ACC112 (cell line): ENCODE results near the gene HAPLN1.

Experiments used
- H2AFZ ChIP-seq: fragments of 200-600 bp; sonication (generic); one replicate; pipeline ENCODE4 v1.6.0; 2017; ENCODE audit warnings: antibody characterized with exemption, low read length; ENCODE audit not compliant: unreplicated experiment
- H3K27ac ChIP-seq: fragments of 200-600 bp; sonication (generic); 2 replicates; pipeline ENCODE4 v1.5.1; 2014; ENCODE audit warnings: low read depth, mild to moderate bottlenecking, antibody characterized with exemption, low read length, moderate library complexity
- H3K27me3 ChIP-seq: fragments of 200-600 bp; sonication (generic); 2 replicates; pipeline ENCODE4 v1.6.1; 2014; ENCODE audit warnings: mild to moderate bottlenecking, antibody characterized with exemption, low read length, moderate library complexity, mixed read lengths; ENCODE audit not compliant: insufficient read depth
- H3K36me3 ChIP-seq: fragments of 200-600 bp; sonication (generic); 2 replicates; pipeline ENCODE4 v1.6.1; 2016; ENCODE audit warnings: mild to moderate bottlenecking, antibody characterized with exemption, low read length, moderate library complexity, mixed read lengths; ENCODE audit not compliant: insufficient read depth
- H3K4me1 ChIP-seq: fragments of 200-600 bp; sonication (generic); one replicate; pipeline ENCODE4 v1.6.1; 2016; ENCODE audit warnings: low read length, mixed read lengths; ENCODE audit not compliant: insufficient read depth, unreplicated experiment, control insufficient read depth
- H3K4me3 ChIP-seq: fragments of 200-600 bp; sonication (generic); 2 replicates; pipeline ENCODE4 v1.5.1; 2014; ENCODE audit warnings: mild to moderate bottlenecking, low read depth, low read length
- H3K79me2 ChIP-seq: fragments of 200-600 bp; sonication (generic); one replicate; pipeline ENCODE4 v1.6.0; 2016; ENCODE audit warnings: low read length; ENCODE audit not compliant: control insufficient read depth, unreplicated experiment, insufficient read depth

Gene HAPLN1

GRCh38 chr5:83718195-83718825 lies 2.3 kb downstream of the HAPLN1 start:
- Histone ChIP-seq H3K27me3 (no peaks in the 10 kb centered on the region), H3K79me2 (no peaks in the 10 kb centered on the region), H3K36me3 (no peaks in the 10 kb centered on the region), H3K4me3 (no peak overlapping the region), H3K27ac (no peak overlapping the region), H3K4me1 (no peaks in the 10 kb centered on the region), H2AFZ (no peak overlapping the region)

DNA sequence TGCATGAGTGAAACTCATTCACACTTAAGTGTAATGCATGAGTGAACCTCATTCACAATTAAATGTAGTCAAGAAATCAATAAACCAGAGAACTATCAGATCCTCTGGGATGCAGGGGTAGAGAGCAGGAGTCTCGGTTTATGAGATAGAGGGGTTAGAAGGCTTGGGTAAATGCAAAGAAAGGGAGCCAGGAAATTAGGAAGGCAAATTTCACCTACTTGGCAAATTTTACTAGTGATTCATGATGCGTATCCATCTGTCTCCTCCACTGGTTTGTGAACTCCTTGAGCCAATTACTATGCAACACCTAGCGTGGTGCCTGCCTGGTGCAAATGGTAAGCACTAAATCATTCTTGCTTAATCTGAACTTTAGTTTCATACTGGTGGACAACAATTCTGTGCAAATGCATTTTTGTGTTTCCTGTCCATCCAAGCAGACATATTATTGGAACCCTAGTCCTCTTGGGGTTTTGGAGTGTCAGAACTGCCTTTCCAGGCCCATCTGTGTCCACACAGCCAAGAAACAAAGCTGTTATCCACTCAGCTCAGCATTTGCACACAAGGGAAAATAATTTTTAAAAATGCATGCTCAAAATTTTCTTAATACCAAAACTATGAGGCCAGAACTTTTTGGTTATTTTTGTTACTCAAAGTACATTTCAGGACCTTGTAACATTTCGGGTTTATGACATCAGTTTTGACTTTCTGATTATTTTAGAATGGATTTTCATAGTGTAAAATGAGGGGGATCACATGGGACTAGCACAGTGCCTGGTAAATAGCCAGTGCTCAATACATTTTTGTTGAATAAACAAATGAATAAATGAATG lies 5.2 kb downstream of the HAPLN1 start:
- Histone ChIP-seq H3K79me2 (no peaks in the 10 kb centered on the region), H3K4me3 (no peak overlapping the region), H3K36me3 (no peaks in the 10 kb centered on the region), H3K27me3 (no peaks in the 10 kb centered on the region), H3K4me1 (no peaks in the 10 kb centered on the region), H3K27ac (no peak overlapping the region), H2AFZ (no peak overlapping the region)

GRCh38 chr5:83714810-83715209 lies 5.8 kb downstream of the HAPLN1 start:
- H3K4me1 ChIP-seq: no peaks in the 10 kb centered on the region
- peaks cover 5% of the 10 kb centered on the region; the same call in 1 of the 2 replicates for H3K27me3 ChIP-seq
- H3K79me2 ChIP-seq: no peaks in the 10 kb centered on the region
- H3K36me3 ChIP-seq: no peaks in the 10 kb centered on the region
- no peak overlapping the region for H2AFZ ChIP-seq
- H3K4me3 ChIP-seq: no peak overlapping the region
- H3K27ac ChIP-seq: no peak overlapping the region

DNA sequence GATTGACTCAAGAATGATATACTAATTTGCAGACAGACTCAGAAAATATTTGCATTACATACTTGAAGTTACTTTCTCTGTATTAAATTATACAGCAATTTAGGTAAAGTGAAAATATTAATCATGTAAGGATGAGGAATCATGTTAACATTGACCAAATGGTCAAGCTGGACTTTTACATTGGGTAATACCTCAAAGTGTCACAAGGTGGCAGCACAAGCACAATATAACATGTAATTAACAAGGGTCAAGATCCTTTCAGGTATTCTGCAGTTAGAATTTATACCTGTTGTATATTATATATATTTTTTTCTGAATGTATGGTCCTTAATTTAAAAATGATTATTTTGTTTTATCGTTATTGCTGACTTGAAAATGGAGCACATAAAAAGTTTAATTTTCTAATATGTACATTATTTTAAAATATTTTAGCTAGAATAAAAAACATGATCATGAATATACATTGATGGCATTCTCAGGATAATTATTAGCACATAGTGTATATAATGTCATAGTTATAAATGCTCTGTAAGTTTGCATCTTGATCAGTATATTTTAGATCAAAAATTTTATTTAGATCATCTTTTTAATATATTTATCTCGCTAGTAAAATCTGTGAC lies 8.6 kb downstream of the HAPLN1 start:
- Histone ChIP-seq H3K27me3 (peaks cover 7% of the 10 kb centered on the region; the same call in 1 of the 2 replicates), H2AFZ (no peak overlapping the region), H3K4me1 (no peaks in the 10 kb centered on the region), H3K4me3 (no peak overlapping the region), H3K27ac (no peak overlapping the region), H3K36me3 (no peaks in the 10 kb centered on the region), H3K79me2 (no peaks in the 10 kb centered on the region)

DNA sequence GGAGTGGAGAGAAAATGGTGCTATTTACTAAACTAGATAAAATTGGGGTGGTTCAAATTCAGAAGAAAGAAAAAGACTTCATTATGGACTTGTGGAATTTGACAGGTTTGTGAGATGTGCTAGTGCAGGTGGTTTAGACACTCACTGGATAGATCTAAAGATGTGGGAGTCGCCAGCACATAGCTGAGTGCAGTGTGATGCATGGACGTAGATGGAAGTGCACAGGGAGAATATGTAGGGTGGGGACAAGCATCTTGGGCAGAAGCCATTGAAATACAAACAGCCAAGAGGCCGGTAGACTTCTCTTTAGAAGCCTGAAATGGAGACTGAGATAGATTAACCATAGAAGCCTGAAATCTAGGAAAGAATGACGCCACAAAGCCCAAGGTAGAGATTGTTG lies 10.7 kb downstream of the HAPLN1 start:
- no peak overlapping the region for H3K27ac ChIP-seq
- H3K4me3 ChIP-seq: no peak overlapping the region
- H3K36me3 ChIP-seq: no peaks in the 10 kb centered on the region
- H2AFZ ChIP-seq: no peak overlapping the region
- H3K4me1 ChIP-seq: no peaks in the 10 kb centered on the region
- H3K79me2 ChIP-seq: no peaks in the 10 kb centered on the region
- H3K27me3 ChIP-seq: peaks cover 7% of the 10 kb centered on the region; the same call in 1 of the 2 replicates

DNA sequence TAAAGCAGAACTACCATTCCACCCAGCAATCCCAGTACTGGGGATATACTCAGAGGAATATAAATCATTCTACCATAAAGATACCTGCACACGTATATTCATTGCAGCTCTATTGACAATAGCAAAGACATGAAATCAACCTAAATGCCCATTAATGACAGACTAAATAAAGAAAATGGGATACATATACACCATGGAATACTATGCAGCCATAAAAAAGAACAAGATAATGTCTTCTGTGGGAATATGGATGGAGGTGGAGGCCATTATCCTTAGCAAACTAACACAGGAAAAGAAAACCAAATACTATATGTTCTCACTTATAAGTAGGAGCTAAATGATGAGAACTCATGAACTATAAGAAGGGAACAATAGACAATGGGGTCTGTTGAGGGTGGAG lies 12.5 kb downstream of the HAPLN1 start:
- H3K79me2 ChIP-seq: no peaks in the 10 kb centered on the region
- no peak overlapping the region for H3K27ac ChIP-seq
- no peak overlapping the region for H3K4me3 ChIP-seq
- peaks cover 7% of the 10 kb centered on the region; the same call in 1 of the 2 replicates for H3K27me3 ChIP-seq
- H3K4me1 ChIP-seq: no peaks in the 10 kb centered on the region
- H2AFZ ChIP-seq: no peak overlapping the region
- H3K36me3 ChIP-seq: no peaks in the 10 kb centered on the region

- no peak overlapping the region for H2AFZ ChIP-seq
- no peaks in the 10 kb centered on the region for H3K4me1 ChIP-seq
- H3K36me3 ChIP-seq: no peaks in the 10 kb centered on the region
- H3K27me3 ChIP-seq: no peaks in the 10 kb centered on the region
- H3K4me3 ChIP-seq: no peak overlapping the region
- H3K27ac ChIP-seq: no peak overlapping the region
- H3K79me2 ChIP-seq: no peaks in the 10 kb centered on the region
Observed at GRCh38 chr5:83703059-83703458, 17.6 kb downstream of the HAPLN1 start.

GRCh38 chr5:83701886-83702285 lies 18.8 kb downstream of the HAPLN1 start:
- no peak overlapping the region for H2AFZ ChIP-seq

DNA sequence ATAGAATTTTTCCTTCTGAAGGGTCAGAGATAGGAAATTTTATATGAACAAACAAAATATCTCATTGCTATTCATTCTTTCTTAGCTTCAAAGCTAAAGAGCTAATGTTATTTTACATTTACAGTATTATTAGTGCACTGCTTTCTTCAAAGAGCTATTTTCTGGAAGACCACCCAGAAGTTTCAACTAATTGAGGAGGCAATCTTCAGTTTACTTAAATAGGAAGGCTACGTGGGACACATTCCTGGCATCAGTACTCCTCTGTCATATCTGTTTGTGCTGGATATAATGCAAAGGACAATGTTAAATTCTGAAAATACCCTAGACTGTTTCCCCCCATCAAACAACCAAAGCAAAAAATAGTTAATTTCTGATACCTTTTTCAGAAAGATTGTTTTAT lies 30.8 kb downstream of the HAPLN1 start:
- Histone ChIP-seq H3K4me1 (no peaks in the 10 kb centered on the region), H3K27ac (no peak overlapping the region), H3K79me2 (no peaks in the 10 kb centered on the region), H3K36me3 (no peaks in the 10 kb centered on the region), H3K4me3 (no peak overlapping the region), H3K27me3 (no peaks in the 10 kb centered on the region), H2AFZ (no peak overlapping the region)

More at GRCh38 chr5:83701886-83702285, 18.8 kb downstream of the HAPLN1 start:
- H3K79me2 ChIP-seq: no peaks in the 10 kb centered on the region
- H3K4me3 ChIP-seq: no peak overlapping the region
- H3K36me3 ChIP-seq: no peaks in the 10 kb centered on the region
- no peak overlapping the region for H3K27ac ChIP-seq
- no peaks in the 10 kb centered on the region for H3K4me1 ChIP-seq
- H3K27me3 ChIP-seq: no peaks in the 10 kb centered on the region

- Histone ChIP-seq H3K27ac (no peak overlapping the region), H3K79me2 (no peaks in the 10 kb centered on the region), H3K27me3 (no peaks in the 10 kb centered on the region), H3K4me1 (no peaks in the 10 kb centered on the region), H3K36me3 (no peaks in the 10 kb centered on the region), H3K4me3 (no peak overlapping the region), H2AFZ (no peak overlapping the region)
Observed at GRCh38 chr5:83688281-83688680, 32.4 kb downstream of the HAPLN1 start.
